Stomach smooth muscle (tissue), 2 donors: ENCODE results near the gene HOOK1.
A peak's percentile ranks its signal among the peaks of the same experiment; 100 is the strongest.

Experiments used
- H3K27ac ChIP-seq: one replicate; pipeline ENCODE4 v1.7.0; 2013; ENCODE audit warnings: mild to moderate bottlenecking, low read length, inconsistent platforms
- H3K27me3 ChIP-seq, 2 donors: one replicate each; pipeline ENCODE4 v1.7.0; 2013; ENCODE audit warnings: low read length in 2 of 2; ENCODE audit not compliant: insufficient read depth in 2 of 2, control insufficient read depth in 1 of 2
- H3K36me3 ChIP-seq, 2 donors: one replicate each; pipeline ENCODE4 v1.7.0; 2013; ENCODE audit warnings: low read length in 2 of 2; ENCODE audit not compliant: control insufficient read depth in 2 of 2, insufficient read depth in 2 of 2
- H3K4me1 ChIP-seq: one replicate; pipeline ENCODE4 v1.7.0; 2013; ENCODE audit warnings: low read length; ENCODE audit not compliant: control insufficient read depth, insufficient read depth
- H3K4me3 ChIP-seq, 2 donors: one replicate each; pipeline ENCODE4 v1.7.0; 2013; ENCODE audit warnings: low read length in 2 of 2
- H3K9ac ChIP-seq, 2 donors: one replicate each; pipeline ENCODE4 v1.7.0; 2013; ENCODE audit warnings: low read length in 2 of 2, mild to moderate bottlenecking in 1 of 2
- H3K9me3 ChIP-seq, 2 donors: one replicate each; pipeline ENCODE4 v1.7.0; 2013; ENCODE audit warnings: low read length in 2 of 2; ENCODE audit not compliant: control insufficient read depth in 2 of 2
- donor health status: healthy.
- donor health status: Pancreatic carcinoma.

HOOK1 gene

DNA sequence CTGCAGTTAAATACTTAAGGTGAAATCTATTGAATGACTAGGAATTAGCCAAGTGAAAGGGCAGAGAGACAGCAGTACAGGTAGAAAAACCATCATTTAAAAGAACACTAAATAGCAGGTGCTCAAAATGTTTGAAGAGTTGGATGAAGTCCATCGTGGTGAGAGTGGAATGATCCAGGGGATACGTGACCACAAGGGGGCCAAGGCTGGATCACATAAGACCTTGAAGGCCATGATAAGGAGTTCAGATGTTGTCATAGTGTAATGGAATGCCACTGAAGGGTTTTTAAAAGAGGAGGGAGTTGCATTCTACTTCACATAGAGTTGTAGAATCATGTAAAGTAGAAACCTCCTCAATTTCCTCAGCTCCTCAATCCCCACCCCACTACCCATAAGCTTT, 34.8 kb upstream of the HOOK1 start:
- H3K27me3 ChIP-seq = no peaks in the 10 kb centered on the region
- H3K9me3 ChIP-seq = no peaks in the 10 kb centered on the region
- H3K9ac ChIP-seq = no peak overlapping the region
- no peak overlapping the region for H3K27ac ChIP-seq
- no peaks in the 10 kb centered on the region for H3K36me3 ChIP-seq
- peaks cover 3% of the 10 kb centered on the region for H3K4me1 ChIP-seq
- no peak overlapping the region for H3K4me3 ChIP-seq

DNA sequence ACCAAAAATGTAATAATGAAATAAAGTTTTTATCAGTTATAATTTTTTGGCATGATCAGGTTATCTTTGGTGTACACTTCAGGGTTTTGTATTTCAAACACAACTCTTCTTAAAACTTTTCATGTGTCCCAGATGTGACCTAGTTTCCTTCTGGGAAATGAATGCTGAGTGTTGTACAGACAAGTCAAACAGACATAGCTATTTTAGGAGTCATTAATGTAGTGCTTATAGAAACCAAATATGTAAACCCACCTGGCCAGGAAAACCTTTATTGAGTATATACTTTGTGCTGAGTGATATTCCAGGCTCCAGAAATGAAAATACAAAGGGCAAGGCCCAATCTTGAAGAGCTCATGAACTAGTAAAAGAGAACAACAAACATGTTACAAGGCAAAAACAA, 25.9 kb upstream of the HOOK1 start:
- Histone ChIP-seq H3K27ac (no peak overlapping the region), H3K9me3 (no peaks in the 10 kb centered on the region), H3K9ac (no peak overlapping the region), H3K36me3 (no peaks in the 10 kb centered on the region), H3K4me1 (no peaks in the 10 kb centered on the region), H3K27me3 (no peaks in the 10 kb centered on the region), H3K4me3 (no peak overlapping the region)

DNA sequence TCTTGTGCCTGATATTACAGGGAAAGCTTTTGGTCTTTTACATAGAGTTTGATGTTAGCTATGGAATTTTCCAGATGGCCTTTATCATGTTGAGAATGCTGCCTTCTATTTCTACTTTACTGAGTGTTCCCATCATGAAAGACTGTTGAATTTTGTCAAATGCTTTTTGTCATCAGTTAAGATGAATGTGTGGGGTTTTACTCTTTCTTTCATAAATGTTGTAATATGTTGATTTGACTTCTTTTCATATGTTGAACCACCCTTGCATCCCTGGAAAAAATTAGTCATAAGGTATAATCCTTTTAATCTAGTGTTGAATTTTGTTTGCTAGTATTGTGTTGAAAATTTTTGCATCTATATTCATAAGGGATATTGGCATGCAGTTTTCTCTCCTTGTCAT, 16.1 kb upstream of the HOOK1 start:
- H3K9ac ChIP-seq = no peak overlapping the region
- H3K27ac ChIP-seq = no peak overlapping the region
- H3K4me1 ChIP-seq = no peaks in the 10 kb centered on the region
- no peaks in the 10 kb centered on the region for H3K36me3 ChIP-seq
- no peaks in the 10 kb centered on the region for H3K27me3 ChIP-seq
- no peak overlapping the region for H3K4me3 ChIP-seq
- no peaks in the 10 kb centered on the region for H3K9me3 ChIP-seq

DNA sequence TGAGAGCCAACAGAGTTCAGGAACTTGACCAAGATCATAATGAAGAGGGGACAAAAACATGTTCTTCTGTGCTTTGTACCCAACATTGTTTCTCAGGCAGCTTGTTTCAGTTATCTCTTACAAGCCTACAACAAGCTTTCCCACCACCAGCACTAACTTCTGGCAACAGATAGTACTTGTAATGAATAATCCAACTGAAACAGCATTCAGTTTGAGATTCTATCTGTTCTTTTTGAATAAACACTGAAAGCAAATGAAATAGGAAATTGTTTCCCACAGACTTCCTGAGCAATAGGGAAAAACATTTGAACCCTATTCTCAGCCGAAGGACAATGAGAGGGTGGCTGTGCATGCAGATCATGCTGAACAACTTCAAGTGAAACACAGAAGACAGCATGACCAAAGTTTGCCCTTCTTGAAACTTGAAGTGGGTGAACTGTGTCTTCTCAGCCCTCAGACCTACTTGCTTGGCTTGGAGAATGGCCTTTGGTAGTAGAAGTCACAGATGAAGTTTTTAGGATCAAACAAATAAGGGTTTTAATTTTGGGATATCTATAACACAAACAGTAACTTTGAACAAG, 11.2 kb upstream of the HOOK1 start:
- H3K4me1 ChIP-seq = no peaks in the 10 kb centered on the region
- no peaks in the 10 kb centered on the region for H3K36me3 ChIP-seq
- no peak overlapping the region for H3K4me3 ChIP-seq
- no peak overlapping the region for H3K27ac ChIP-seq
- peaks cover 0 to under 1% of the 10 kb centered on the region in 2 donors for H3K27me3 ChIP-seq
- no peaks in the 10 kb centered on the region for H3K9me3 ChIP-seq
- H3K9ac ChIP-seq = no peak overlapping the region

DNA sequence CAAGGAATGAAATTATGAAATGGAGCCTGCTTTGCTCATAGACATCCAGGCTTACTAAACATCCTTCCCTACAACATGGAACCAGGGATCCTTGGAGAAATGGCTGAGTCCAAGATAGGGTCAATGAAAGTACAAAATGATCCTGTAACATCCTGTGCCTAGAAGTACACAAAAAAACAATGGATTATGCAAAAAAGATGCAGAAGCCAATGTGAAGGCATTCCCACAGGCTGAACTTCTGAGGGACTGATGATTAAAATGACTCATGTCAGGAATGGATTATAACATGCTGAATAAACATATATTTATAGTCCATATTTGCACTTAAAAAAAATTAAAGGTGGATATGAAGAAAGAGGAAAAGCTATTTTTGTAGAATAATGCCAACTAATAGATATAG, 10.4 kb upstream of the HOOK1 start:
- Histone ChIP-seq H3K4me3 (no peak overlapping the region), H3K9ac (no peak overlapping the region), H3K27ac (no peak overlapping the region), H3K9me3 (no peaks in the 10 kb centered on the region), H3K4me1 (no peaks in the 10 kb centered on the region), H3K36me3 (no peaks in the 10 kb centered on the region), H3K27me3 (peaks cover 0 to 3% of the 10 kb centered on the region in 2 donors)

DNA sequence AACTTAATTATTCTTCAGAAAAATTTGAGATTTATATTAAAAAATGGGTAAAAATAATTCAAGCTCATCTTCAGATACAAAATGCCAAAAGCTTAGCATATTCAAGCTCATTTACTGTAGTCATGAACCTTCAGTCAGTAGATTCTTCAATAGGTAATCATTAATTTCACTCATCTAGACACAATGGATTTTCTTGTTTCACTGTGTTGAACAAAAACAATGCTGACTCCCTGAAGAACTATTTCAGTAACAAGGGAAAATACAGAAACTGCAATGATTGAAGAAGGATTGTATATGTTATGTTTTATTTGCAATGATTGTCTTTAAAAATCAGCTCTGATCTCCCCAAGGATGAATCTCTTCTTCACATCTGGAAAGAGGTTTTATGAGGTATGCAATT, 9.2 kb upstream of the HOOK1 start:
- Histone ChIP-seq H3K27ac (no peak overlapping the region), H3K36me3 (no peaks in the 10 kb centered on the region), H3K27me3 (peaks cover 0 to 3% of the 10 kb centered on the region in 2 donors), H3K4me3 (no peak overlapping the region), H3K9ac (no peak overlapping the region), H3K4me1 (no peaks in the 10 kb centered on the region), H3K9me3 (no peaks in the 10 kb centered on the region)

DNA sequence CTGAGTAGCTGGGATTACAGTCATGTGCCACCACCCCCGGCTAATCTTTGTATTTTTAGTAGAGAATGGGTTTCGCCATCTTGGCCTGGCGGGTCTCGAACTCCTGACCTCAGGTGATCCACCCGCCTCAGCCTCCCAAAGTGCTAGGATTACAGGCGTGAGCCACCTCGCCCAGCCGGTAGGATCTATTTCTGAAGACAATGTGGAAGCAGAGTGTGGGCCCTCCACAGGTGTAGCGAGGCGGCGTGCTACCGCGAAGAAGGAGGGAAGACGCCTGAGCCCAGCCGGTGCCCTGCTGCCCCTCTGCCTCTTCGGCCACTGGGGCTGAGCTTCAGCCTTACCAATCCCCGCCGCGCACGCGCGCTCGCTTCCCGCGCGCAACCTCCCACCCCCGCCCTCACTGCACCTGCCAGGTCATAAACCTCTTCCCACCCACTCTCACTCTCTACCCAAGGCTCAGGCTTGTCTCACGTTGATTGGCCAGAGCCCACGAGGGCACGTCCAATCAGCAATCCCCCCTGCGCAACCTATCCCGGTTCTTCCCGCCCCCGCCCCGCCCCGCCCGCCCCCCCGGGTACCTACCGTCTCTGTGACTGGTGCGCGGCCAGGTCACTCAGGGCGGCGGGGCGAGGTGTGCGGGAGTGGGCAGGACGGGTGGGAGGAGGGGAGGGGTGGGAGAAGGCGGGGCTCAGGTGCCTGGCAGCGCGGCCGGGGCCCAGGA, 409 bp upstream of the HOOK1 start:
- peaks cover 22 to 32% of the 10 kb centered on the region in 2 donors for H3K27me3 ChIP-seq
- no peaks in the 10 kb centered on the region for H3K36me3 ChIP-seq
- peak overlapping the region in 1 of 2 donors; percentile 44 for H3K4me3 ChIP-seq
- no peaks in the 10 kb centered on the region for H3K9me3 ChIP-seq
- H3K9ac ChIP-seq = no peak overlapping the region
- peaks cover 5% of the 10 kb centered on the region for H3K4me1 ChIP-seq
- no peak overlapping the region for H3K27ac ChIP-seq

DNA sequence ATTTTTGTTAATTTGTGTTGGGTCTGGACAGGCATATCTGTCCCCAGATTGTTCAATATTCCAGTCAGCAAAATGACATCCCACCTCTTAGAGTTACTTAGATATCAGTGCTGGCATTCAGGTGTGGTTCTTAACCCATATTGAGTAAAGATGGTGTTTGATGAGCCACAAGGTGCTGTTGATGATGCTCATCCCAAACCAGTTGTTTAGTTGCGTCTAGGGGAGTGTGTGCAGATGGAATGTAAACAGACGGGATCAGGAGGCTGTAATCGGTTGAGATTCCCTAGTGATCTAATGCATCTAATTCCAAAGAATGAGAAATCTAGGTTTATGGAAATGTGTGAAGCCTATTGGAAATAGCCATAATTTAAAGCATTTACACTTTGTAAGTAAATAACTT, 1.1 kb downstream of the HOOK1 start:
- Histone ChIP-seq H3K27me3 (peaks cover 22 to 32% of the 10 kb centered on the region in 2 donors), H3K9ac (no peak overlapping the region)

DNA sequence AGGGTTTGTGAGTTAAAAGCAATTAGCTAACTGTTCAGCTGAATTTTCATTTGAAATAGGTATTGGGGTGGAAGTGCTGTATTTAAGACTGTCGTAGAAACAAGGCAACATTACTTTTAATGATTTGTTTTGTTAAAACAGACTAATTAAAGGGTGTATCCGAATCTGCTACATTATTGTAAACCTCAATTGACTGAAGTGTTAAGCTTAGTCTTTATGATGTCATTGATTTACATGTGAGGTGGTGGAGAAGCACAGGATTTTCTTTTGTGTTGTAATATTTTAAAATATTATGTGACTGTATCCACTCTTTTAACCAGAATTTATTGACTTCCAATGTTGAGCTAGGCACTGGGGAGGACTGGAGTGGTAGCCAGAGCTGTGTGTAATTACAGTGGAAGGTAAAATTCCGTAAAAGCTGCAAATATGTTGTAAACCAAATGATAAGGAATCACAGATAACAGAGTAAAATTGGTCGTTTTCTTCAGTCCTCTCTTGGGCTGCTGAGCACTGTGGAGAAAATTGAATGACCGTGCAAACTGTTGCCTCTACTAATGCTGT, 1.6 kb downstream of the HOOK1 start:
- Histone ChIP-seq H3K27ac (no peak overlapping the region), H3K36me3 (no peaks in the 10 kb centered on the region), H3K9ac (no peak overlapping the region), H3K9me3 (no peaks in the 10 kb centered on the region), H3K4me1 (peaks cover 5% of the 10 kb centered on the region), H3K27me3 (peaks cover 20 to 32% of the 10 kb centered on the region in 2 donors), H3K4me3 (no peak overlapping the region)

More for the DNA sequence above, 1.1 kb downstream of the HOOK1 start:
- Histone ChIP-seq H3K27ac (no peak overlapping the region), H3K4me3 (no peak overlapping the region), H3K36me3 (no peaks in the 10 kb centered on the region), H3K9me3 (no peaks in the 10 kb centered on the region), H3K4me1 (peaks cover 5% of the 10 kb centered on the region)

DNA sequence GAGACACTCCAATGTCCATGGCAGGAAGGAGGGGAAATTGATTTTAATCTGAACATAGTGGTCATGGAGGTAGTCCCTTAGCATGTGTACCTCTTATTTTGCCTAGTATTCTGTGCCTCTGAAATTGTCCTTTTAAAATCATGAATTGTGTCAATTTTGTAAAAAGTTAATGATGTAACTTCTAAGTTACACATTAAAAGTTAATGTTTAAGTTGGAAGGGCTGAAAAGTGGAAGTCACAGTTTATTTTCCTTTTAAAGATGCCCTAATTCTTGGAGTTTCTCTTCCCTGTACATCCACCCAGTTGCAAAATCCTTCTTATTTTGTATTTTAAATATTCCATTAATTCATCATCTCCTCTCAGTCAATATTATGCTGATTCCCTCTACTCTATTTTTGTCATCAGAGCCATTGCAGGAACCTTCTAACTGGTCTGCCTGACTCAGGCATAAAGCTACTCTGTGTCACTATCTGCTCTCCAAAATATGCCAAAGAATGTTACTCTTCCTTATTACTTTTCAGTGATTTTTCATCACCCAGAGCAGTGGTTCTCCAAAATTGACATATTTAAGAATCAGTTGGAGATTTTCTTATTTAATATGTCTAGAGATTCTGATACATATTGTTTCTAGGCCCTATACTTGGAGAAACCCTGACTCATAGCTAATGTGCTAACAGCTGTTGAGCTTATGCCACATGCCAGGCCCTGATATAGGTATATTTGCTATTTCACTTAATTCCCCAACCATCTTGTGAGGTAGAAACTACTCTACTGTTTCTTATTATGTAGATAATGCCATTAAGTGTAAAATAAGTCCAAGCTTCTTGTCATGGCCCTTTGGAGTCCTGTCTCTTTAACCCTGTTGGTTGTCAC, 5.1 kb downstream of the HOOK1 start:
- H3K27me3 ChIP-seq = peaks cover 10 to 12% of the 10 kb centered on the region in 2 donors
- no peak overlapping the region for H3K4me3 ChIP-seq
- H3K9me3 ChIP-seq = no peaks in the 10 kb centered on the region
- no peaks in the 10 kb centered on the region for H3K36me3 ChIP-seq
- peaks cover 2% of the 10 kb centered on the region for H3K4me1 ChIP-seq
- no peak overlapping the region for H3K27ac ChIP-seq
- no peak overlapping the region for H3K9ac ChIP-seq
